Measurements from ENCODE around the gene ARAP2. TPM values are rescaled to one million over a fixed set of nuclear protein-coding genes. Genes with fewer than 3 reads are reported as not detected.

The ARAP2 gene
- total RNA-seq, 3 donors from 2014 or later = 21.3 to 71.4 (median 23.2) TPM

DNA sequence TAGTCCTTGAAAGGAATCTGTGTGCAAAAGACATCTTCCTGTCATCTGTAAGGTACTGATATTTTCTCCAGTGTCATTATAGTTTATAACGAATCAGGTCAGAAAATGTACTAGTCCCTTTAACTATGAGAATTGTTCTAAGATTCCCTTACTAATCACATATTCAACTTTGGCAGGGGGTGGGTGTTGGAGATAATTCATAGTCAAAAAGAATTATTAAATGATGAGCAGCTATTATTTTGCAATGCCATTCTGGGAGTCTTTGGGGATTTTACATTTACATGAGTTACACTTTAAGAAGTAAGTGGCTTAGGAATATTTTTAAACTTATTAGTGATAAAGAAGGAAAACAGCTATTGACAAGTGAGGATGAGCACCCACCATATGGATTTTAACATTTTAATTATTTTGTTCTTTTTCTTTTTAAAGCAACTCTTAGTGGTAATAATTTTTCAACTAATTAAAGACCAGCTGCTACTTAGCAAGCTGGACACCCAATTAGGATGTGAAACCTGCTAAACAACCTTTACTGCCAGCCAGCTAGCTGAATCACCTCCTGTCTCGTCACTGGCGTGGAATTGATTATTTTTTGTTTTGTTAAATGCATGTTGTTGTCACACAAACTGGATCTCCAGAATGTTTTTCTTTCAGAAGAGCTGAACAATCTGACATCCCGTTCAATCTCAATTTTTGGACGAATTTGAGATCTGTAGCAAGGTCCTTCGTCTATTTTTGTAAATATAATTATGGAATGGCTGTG, 219.2 kb downstream of the ARAP2 start:
- no peaks in the 10 kb centered on the region for H3K4me1 ChIP-seq
- intact Hi-C loops (cut with DNase I; ENCODE audit: low total_unique reads) = no loop called here

DNA sequence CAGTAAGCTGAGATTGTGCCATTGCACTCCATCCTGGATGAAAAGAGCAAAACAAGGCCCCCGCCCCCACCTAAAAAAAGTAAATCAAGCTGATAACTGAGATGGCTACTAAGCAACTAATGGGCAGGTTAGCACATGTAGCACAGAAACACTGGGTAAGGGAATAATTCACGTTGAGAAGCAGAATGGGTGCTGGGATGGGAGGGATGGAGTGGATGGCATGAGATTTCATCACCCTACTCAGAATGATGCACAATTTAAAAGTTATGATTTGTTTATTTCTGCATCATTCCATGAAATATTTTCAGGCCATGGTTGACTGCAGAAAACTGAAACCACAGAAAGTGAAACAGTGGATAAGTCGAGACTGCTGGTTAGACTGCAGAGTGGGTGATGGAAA, 224.0 kb downstream of the ARAP2 start:
- intact Hi-C loops (cut with DNase I; ENCODE audit: low total_unique reads) = no loop called here
- H3K27me3 ChIP-seq = no peaks in the 10 kb centered on the region
- H3K9me3 ChIP-seq = no peaks in the 10 kb centered on the region
- TF ChIP-seq POLR2AphosphoS5 (IDR thresholded peaks at IDR 0.05) (no peak), POLR2A (IDR thresholded peaks at IDR 0.05) (no peak)
- TF ChIP-seq, protein P1, sequence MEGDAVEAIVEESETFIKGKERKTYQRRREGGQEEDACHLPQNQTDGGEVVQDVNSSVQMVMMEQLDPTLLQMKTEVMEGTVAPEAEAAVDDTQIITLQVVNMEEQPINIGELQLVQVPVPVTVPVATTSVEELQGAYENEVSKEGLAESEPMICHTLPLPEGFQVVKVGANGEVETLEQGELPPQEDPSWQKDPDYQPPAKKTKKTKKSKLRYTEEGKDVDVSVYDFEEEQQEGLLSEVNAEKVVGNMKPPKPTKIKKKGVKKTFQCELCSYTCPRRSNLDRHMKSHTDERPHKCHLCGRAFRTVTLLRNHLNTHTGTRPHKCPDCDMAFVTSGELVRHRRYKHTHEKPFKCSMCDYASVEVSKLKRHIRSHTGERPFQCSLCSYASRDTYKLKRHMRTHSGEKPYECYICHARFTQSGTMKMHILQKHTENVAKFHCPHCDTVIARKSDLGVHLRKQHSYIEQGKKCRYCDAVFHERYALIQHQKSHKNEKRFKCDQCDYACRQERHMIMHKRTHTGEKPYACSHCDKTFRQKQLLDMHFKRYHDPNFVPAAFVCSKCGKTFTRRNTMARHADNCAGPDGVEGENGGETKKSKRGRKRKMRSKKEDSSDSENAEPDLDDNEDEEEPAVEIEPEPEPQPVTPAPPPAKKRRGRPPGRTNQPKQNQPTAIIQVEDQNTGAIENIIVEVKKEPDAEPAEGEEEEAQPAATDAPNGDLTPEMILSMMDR (IDR thresholded peaks at IDR 0.05) = no peak
- no peaks in the 10 kb centered on the region for H3K36me3 ChIP-seq
- H3K27ac ChIP-seq = no peak overlapping the region
- DNase-seq (ENCODE audit: low spot score in 2 of 2) = no peak
- no peak overlapping the region for H3K4me3 ChIP-seq
- H3K4me1 ChIP-seq = no peaks in the 10 kb centered on the region

More for the DNA sequence above, 219.2 kb downstream of the ARAP2 start:
- Histone ChIP-seq H3K4me3 (no peak overlapping the region), H3K27ac (no peak overlapping the region), H3K36me3 (no peaks in the 10 kb centered on the region), H3K27me3 (no peaks in the 10 kb centered on the region), H3K9me3 (no peaks in the 10 kb centered on the region)
- TF ChIP-seq, protein P1 (IDR thresholded peaks at IDR 0.05) = no peak
- TF ChIP-seq POLR2A (IDR thresholded peaks at IDR 0.05) (no peak), POLR2AphosphoS5 (IDR thresholded peaks at IDR 0.05) (no peak)
- no peak for DNase-seq (ENCODE audit: low spot score in 2 of 2)

Other genes starting within 250 kb of the ARAP2 start
- under 1 TPM; 0.29 to 0.48 (median 0.33) TPM for gene DTHD1, start 37.1 kb upstream of the ARAP2 start, total RNA-seq